Astrocyte of the spinal cord (primary cell): ENCODE results near the gene RNF183.

ENCODE experiments used
- DNase-seq: peaks from one replicate; pipeline ENCODE4 v3.0.0; 2011; ENCODE audit warnings: low read depth, low spot score
- H3K4me3 ChIP-seq: 2 replicates; pipeline ENCODE4 v1.5.1; 2011; ENCODE audit warnings: low read depth, mild to moderate bottlenecking, low read length, moderate library complexity
- in situ Hi-C: cut with HindIII; loops from 2 replicates; pipeline ENCODE4 v1.10.0; 2017; ENCODE audit warnings: low sequenced_read_pairs
- TF ChIP-seq, protein P1 (sequence below): IDR thresholded peaks from 2 replicates; pipeline ENCODE4 v1.5.1; 2012; ENCODE audit warnings: low read depth, mild to moderate bottlenecking, low read length, inconsistent platforms

The RNF183 gene

DNA sequence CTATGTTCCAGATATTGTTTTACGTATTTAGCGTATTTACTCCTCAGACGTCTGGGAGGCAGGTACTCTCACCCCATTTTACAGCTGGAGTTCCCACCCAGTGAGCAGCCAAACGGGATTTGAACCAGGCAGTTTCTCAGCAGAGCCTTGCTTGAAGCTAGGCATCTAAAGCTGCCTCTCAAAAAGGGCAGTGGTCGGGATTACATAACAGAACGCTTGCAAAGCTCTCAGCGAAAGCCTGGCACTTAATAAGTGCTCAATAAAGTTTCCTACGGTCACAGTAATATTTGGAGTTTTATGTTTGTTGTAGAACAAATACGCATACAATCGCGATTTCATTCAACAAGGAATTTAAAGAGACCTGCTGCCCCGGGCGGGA lies 45.9 kb upstream of the RNF183 start:
- TF ChIP-seq, protein P1, sequence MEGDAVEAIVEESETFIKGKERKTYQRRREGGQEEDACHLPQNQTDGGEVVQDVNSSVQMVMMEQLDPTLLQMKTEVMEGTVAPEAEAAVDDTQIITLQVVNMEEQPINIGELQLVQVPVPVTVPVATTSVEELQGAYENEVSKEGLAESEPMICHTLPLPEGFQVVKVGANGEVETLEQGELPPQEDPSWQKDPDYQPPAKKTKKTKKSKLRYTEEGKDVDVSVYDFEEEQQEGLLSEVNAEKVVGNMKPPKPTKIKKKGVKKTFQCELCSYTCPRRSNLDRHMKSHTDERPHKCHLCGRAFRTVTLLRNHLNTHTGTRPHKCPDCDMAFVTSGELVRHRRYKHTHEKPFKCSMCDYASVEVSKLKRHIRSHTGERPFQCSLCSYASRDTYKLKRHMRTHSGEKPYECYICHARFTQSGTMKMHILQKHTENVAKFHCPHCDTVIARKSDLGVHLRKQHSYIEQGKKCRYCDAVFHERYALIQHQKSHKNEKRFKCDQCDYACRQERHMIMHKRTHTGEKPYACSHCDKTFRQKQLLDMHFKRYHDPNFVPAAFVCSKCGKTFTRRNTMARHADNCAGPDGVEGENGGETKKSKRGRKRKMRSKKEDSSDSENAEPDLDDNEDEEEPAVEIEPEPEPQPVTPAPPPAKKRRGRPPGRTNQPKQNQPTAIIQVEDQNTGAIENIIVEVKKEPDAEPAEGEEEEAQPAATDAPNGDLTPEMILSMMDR = no peak
- H3K4me3 ChIP-seq = no peak overlapping the region
- in situ Hi-C loops = no loop called here
- DNase-seq = no peak

DNA sequence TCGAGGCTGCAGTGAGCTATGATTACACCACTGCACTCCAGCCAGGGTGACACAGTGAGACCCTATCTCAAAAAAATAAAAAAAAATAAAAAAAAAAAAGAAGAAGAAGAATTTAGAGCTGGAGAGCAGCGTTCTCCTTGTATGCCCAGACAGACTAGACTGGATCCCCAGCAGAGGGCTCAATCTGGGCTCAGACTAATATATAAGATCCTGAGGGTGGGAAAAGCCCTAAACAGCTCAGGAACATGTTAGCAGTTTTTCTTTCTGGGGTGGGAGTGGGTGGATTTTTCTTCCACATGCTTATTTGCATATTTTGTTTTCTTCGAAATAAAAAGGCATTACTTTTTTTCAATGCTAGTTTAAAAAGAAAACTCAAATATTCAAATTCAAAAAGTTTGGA lies 45.3 kb upstream of the RNF183 start:
- H3K4me3 ChIP-seq = no peak overlapping the region
- TF ChIP-seq, protein P1 = no peak
- in situ Hi-C loops = no loop called here
- DNase-seq = no peak

DNA sequence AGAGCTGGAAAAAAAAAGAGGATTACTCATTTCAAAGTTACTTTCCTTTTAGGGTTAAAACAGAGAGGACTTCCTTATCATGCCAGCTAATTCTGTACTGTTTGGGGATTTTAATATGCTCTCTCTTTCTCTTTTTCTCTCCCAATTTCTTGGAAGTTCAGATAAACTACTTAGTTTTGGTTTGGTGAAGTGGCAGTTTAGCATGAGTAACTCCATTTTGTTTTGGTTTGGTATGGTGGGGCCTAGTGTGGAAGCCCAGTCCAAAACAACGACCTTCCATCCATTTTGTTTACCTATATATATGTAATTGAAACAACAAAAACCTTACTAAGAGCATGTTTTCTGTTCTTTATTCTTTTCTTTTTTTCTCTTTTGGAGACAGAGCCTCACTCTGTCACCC lies 42.5 kb upstream of the RNF183 start:
- DNase-seq = no peak
- TF ChIP-seq, protein P1 = no peak
- no peak overlapping the region for H3K4me3 ChIP-seq
- in situ Hi-C loops = no loop called here

DNA sequence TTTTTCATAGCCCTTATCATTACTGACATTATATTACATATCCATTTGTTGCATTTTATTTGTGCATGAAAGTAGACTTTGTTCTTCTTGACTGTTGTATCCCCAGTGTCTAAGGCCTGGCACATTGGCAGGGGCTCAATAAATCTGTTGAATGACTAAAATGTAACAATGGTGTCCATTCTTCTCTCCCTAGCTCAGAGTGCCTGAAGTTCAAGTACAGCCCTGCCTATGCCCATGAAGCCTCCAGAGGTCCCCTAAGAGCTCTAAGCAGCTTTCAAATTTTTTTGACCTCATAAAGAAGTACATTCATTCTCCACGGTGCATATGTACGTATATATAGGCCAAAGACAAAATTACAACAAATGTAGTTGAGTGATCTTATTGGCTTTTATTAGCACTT lies 42.0 kb upstream of the RNF183 start:
- no peak overlapping the region for H3K4me3 ChIP-seq
- TF ChIP-seq, protein P1 = no peak
- in situ Hi-C loops = no loop called here
- DNase-seq = no peak

DNA sequence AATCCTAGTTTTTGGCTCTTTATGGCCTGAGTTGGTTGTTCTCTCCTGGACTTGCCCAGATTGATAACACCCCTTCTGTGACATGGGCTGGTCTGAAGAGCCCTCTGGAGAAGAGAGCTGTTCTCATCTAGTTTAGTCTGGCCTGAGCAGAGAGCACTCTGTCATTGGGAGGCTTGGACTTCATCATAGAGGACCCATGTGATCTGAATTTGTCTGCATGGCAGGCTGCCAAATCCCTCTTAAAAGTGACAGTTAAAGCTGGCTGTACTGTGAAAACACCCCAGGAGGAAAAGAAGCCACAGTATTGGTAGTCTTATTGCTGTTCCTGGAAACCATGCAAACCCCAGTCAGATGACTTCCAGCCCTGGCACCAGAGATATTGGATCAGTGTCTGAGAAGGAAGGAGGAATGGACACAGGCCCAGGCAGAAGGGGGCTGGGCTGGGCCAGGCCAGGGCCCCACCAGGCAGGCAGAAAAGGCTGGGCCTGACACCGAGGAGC lies 40.6 kb upstream of the RNF183 start:
- TF ChIP-seq, protein P1 = no peak
- H3K4me3 ChIP-seq = no peak overlapping the region
- in situ Hi-C loops = no loop called here
- peak; percentile 10 for DNase-seq

DNA sequence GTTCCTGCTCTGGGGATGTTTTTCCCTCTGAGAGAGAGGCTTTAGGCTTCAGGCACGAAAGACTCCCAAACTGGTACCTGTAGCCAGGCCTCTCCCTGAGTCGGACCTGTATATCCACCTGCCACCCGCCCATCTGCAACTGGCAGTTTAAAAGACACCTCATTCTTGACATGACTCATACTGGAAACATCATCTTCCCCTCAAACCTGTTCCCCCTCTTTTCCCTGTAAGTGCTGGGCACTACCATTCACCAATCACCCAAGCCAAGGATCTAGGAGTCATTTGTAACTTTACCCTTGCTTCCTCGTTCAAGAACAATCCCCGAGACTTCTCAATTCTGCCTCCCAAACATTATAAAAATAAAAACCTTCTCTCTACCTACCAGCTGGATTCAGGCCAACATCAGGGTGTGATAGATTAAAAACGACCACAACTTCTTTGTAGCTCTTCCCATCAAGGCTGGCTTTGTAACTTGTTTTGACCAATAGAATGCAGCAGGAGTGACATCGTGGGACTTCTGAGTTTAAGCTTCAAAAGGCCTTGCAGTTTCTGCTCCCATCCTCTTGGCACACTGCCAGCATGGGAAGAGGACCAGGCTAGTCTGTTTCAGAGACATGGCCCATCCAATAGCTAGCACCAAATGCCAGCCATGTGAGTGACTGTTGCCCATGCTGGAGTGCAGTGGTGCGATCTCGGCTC lies 38.7 kb upstream of the RNF183 start:
- in situ Hi-C loops = no loop called here
- no peak overlapping the region for H3K4me3 ChIP-seq
- TF ChIP-seq, protein P1 = no peak
- no peak for DNase-seq
